Smooth muscle cell (in vitro differentiated cells): Measurements from ENCODE around the gene OSBP2. TPM values are rescaled to one million over a fixed set of nuclear protein-coding genes. Genes with fewer than 3 reads are reported as not detected.
A peak's percentile ranks its signal among the peaks of the same experiment; 100 is the strongest.

Experiments
- DNase-seq: peaks from one replicate; lab custom pipeline; 2025; ENCODE audit not compliant: unreplicated experiment; lab: John Stamatoyannopoulos, UW
- H2AFZ ChIP-seq: fragments of 200-600 bp; sonication (generic); 2 replicates; pipeline ENCODE4 v1.6.0; 2016; ENCODE audit warnings: antibody characterized with exemption, low read depth, mild to moderate bottlenecking
- H3F3A ChIP-seq: fragments of 200-600 bp; sonication (generic); 2 replicates; pipeline ENCODE4 v1.6.0; 2017; ENCODE audit warnings: antibody characterized with exemption, low read depth
- H3K27ac ChIP-seq: fragments of 200-600 bp; sonication (generic); 2 replicates; pipeline ENCODE4 v1.5.1; 2016; ENCODE audit warnings: low read depth, mild to moderate bottlenecking
- H3K27me3 ChIP-seq: fragments of 200-600 bp; sonication (generic); 2 replicates; pipeline ENCODE4 v1.6.1; 2016; ENCODE audit warnings: low read depth, mild to moderate bottlenecking
- H3K36me3 ChIP-seq: fragments of 200-600 bp; sonication (generic); 2 replicates; pipeline ENCODE4 v1.5.1; 2016; ENCODE audit warnings: low read depth
- H3K4me1 ChIP-seq: fragments of 200-600 bp; sonication (generic); 2 replicates; pipeline ENCODE4 v1.5.1; 2016; ENCODE audit warnings: low read depth
- H3K4me2 ChIP-seq: fragments of 200-600 bp; sonication (generic); 2 replicates; pipeline ENCODE4 v1.6.0; 2016; ENCODE audit warnings: mild to moderate bottlenecking
- H3K4me3 ChIP-seq: fragments of 200-600 bp; sonication (generic); 2 replicates; pipeline ENCODE4 v1.5.1; 2016; ENCODE audit warnings: mild to moderate bottlenecking
- H3K79me2 ChIP-seq: fragments of 200-600 bp; sonication (generic); 2 replicates; pipeline ENCODE4 v1.6.0; 2016; ENCODE audit warnings: low read depth, mild to moderate bottlenecking
- H3K9ac ChIP-seq: fragments of 200-600 bp; sonication (generic); 2 replicates; pipeline ENCODE4 v1.6.0; 2016; ENCODE audit warnings: low read depth
- H3K9me3 ChIP-seq: fragments of 200-600 bp; sonication (generic); replicated peaks from 2 replicates; pipeline ENCODE4 v1.5.1; 2016; ENCODE audit warnings: low read depth
- H4K20me1 ChIP-seq: fragments of 200-600 bp; sonication (generic); 2 replicates; pipeline ENCODE4 v1.6.0; 2016; ENCODE audit warnings: low read depth
- whole genome bisulfite sequencing: methylation state at CpG from one replicate; pipeline ENCODE4 v1.1.7; 2016; ENCODE audit warnings: low lambda C conversion rate; 5-methylcytosine and 5-hydroxymethylcytosine counted together
- polyA plus RNA-seq: library from polyadenylated mRNA; unstranded; fragments of >200 nt; fragmentation: Nextera tagmentation; extraction: Ambion mirVana; gene quantifications from 2 replicates; pipeline ENCODE4 v1.2.1, GENCODE V29; 2016
- total RNA-seq: library from RNA; depleted of rRNA; stranded (reverse); fragments of >200 nt; gene quantifications from 2 replicates; pipeline ENCODE4 v1.2.3, GENCODE V29; 2014
- TF ChIP-seq, protein P1 (sequence below): fragments of 200-600 bp; sonication (generic); IDR thresholded peaks from 2 replicates; pipeline ENCODE4 v1.5.1; 2017; ENCODE audit warnings: borderline replicate concordance, mild to moderate bottlenecking, antibody characterized with exemption; ENCODE audit not compliant: insufficient read depth, poor library complexity, severe bottlenecking

OSBP2 gene
- total and polyA plus RNA-seq, 2 experiments from 2014 or later: 4.6 to 4.9 TPM

DNA sequence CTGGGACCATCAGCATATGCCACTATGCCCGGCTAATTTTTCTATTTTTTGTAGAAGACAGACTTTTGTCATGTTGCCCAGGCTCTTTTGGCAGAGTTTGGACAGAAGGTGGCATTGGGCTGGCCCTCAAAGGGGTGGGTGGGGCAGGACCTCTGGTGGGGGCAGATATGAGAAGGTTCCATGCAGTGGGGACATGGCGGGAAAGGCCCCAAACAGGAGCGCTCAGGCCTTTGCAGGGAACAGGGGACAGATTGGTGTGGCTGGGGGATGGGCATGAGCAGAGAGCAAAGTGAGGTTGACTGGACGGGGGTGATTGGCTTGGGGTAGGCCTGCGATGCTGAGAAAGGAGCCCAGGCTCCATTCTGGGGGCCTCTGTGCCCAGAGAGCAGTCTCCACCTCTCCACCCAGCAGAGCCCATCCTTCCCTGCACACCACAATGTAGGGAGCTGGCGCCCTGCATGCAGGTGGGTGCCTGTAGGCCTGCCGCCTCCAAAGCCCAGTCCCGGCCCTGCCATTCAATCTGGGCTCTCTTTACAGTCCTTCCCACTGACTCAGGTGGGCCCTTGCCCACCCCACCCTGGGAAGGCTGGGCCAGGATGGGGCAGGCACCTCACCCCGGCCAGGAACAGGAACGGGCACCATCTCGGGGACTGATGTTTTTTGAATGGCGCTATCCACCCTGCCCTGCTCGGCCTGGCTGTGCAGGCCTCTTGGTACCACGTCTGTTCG is 175.2 kb downstream of the OSBP2 start:
- no peaks in the 10 kb centered on the region for H4K20me1 ChIP-seq
- no peaks in the 10 kb centered on the region for H3K9me3 ChIP-seq
- H3K4me1 ChIP-seq: no peaks in the 10 kb centered on the region
- no peaks in the 10 kb centered on the region for H3K27me3 ChIP-seq
- H2AFZ ChIP-seq: no peak overlapping the region
- H3F3A ChIP-seq: no peaks in the 10 kb centered on the region
- TF ChIP-seq, protein P1, sequence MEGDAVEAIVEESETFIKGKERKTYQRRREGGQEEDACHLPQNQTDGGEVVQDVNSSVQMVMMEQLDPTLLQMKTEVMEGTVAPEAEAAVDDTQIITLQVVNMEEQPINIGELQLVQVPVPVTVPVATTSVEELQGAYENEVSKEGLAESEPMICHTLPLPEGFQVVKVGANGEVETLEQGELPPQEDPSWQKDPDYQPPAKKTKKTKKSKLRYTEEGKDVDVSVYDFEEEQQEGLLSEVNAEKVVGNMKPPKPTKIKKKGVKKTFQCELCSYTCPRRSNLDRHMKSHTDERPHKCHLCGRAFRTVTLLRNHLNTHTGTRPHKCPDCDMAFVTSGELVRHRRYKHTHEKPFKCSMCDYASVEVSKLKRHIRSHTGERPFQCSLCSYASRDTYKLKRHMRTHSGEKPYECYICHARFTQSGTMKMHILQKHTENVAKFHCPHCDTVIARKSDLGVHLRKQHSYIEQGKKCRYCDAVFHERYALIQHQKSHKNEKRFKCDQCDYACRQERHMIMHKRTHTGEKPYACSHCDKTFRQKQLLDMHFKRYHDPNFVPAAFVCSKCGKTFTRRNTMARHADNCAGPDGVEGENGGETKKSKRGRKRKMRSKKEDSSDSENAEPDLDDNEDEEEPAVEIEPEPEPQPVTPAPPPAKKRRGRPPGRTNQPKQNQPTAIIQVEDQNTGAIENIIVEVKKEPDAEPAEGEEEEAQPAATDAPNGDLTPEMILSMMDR: no peak
- no peak overlapping the region for H3K9ac ChIP-seq
- no peaks in the 10 kb centered on the region for H3K36me3 ChIP-seq
- 97% methylated on average over 15 of the region's 15 CpGs for WGBS
- no peak overlapping the region for H3K4me2 ChIP-seq
- DNase-seq: no peak
- H3K79me2 ChIP-seq: no peaks in the 10 kb centered on the region
- H3K4me3 ChIP-seq: no peak overlapping the region
- no peak overlapping the region for H3K27ac ChIP-seq

DNA sequence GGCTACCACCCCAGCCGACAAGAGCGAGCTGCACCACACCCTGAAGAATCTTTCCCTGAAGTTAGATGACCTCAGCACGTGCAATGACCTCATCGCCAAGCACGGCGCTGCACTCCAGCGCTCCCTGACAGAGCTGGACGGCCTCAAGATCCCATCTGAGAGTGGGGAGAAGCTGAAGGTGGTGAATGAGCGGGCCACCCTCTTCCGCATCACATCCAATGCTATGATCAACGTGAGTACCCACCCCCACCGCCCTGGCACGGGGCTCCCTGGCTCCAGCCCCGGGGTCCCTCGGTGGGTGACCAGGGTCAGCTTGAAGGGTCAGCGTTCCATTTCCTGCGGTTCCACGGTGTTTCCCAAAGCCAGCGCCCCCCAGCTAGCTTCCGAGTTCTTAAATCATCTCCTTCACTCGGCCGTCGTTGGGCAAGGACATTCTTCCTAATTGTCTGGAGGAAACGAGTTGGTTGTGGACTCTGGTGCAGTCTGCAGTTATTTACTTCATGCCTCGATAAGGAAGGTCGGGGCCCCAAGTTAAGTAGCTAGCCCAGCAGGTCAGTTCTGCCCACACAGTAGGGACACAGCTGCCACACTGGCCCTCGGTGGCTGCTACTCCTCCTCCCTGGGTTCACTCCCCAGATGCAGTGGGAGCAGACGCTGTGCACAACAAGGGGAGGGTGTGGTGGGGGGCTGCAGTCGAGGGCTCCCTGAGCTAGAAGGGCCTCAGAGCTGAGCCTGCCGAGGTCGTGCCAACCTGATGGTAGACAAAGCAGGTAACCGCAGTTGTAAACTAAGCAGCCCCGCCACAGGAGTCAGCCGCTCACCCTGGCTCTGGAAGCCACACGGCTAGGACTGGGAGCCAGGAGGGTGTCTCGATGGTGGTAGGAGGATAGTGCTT is 176.0 kb downstream of the OSBP2 start:
- no peaks in the 10 kb centered on the region for H4K20me1 ChIP-seq
- H3K4me3 ChIP-seq: no peak overlapping the region
- no peak overlapping the region for H3K9ac ChIP-seq
- no peaks in the 10 kb centered on the region for H3K36me3 ChIP-seq
- H2AFZ ChIP-seq: no peak overlapping the region
- no peaks in the 10 kb centered on the region for H3K79me2 ChIP-seq
- no peaks in the 10 kb centered on the region for H3K27me3 ChIP-seq
- TF ChIP-seq, protein P1: no peak
- WGBS: 88% methylated on average over 36 of the region's 36 CpGs
- H3K27ac ChIP-seq: no peak overlapping the region
- H3K4me2 ChIP-seq: no peak overlapping the region
- no peaks in the 10 kb centered on the region for H3K9me3 ChIP-seq
- H3F3A ChIP-seq: no peaks in the 10 kb centered on the region
- DNase-seq: no peak
- H3K4me1 ChIP-seq: no peaks in the 10 kb centered on the region

DNA sequence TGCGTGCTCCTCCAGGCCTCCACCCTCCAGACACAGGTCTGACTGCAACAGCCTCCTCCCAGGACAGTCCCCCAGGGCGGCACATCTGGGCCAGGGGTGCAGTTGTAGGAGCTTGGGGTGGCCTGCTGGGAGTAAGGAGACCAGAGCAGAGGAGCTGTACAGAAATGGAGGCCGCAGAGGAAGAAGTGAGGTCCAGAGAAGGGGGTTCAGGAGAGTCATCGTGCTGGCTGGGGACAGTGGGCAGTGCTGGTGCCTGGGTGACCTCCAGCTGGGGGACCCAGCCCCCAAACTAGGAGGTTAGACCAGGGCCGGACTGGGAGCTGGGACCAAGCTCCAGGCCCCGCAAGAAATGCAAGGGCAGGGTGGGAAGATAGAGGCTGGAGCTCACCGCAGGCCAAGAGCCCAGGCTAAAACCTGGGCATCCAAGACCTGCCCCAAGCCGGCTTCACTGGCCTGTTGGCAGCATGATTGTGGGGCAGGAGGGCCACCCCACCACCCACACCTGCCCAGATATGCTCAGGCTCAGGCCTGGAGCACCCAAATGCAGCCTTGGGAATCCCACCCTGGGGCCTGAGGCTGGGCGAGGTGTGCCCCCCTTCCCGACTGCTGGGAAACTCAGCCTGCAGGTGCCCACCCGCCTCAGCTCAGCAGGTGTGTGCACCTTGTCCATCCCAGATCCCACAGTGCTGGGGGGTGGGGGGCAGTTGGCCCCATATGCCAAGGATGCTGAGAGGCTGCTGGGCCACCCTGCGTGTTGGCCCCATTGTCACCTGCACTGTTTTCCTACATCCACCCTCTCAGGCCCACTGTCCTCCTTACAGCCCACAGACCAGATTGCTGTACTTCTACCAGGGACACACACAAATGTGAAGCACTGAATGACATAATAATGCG is 177.0 kb downstream of the OSBP2 start:
- H3K27ac ChIP-seq: no peak overlapping the region
- H3K4me2 ChIP-seq: peak overlapping the region; percentile 62
- TF ChIP-seq, protein P1: no peak
- no peak for DNase-seq
- WGBS: 85% methylated on average over 13 of the region's 13 CpGs
- no peaks in the 10 kb centered on the region for H3K27me3 ChIP-seq
- H2AFZ ChIP-seq: peak overlapping the region; percentile 15
- no peaks in the 10 kb centered on the region for H4K20me1 ChIP-seq
- no peaks in the 10 kb centered on the region for H3K36me3 ChIP-seq
- H3K9me3 ChIP-seq: no peaks in the 10 kb centered on the region
- no peaks in the 10 kb centered on the region for H3K79me2 ChIP-seq
- no peaks in the 10 kb centered on the region for H3K4me1 ChIP-seq
- no peak overlapping the region for H3K9ac ChIP-seq
- no peak overlapping the region for H3K4me3 ChIP-seq
- H3F3A ChIP-seq: no peaks in the 10 kb centered on the region
